ENCODE results near the gene CRLF3.
"Not testable (repeated sequence)": the region's sequence is repeated elsewhere in the genome, so short reads cannot be mapped to it uniquely, and the experiment has no call there.

Gene CRLF3

GRCh38 chr17:30742669-30743068, 81.8 kb downstream of the CRLF3 start:
- DNase-seq (ENCODE audit: extremely low read depth in 1 of 2, low read depth in 1 of 2): not testable (repeated sequence)

- DNase-seq (ENCODE audit: extremely low read depth in 1 of 2, low read depth in 1 of 2): not testable (repeated sequence)
Measured at GRCh38 chr17:30736371-30736770, 88.1 kb downstream of the CRLF3 start.

- DNase-seq (ENCODE audit: extremely low read depth in 1 of 2, low read depth in 1 of 2): not testable (repeated sequence)
Measured at GRCh38 chr17:30735644-30736043, 88.8 kb downstream of the CRLF3 start.

- DNase-seq (ENCODE audit: extremely low read depth in 1 of 2, low read depth in 1 of 2): not testable (repeated sequence)
Measured at GRCh38 chr17:30735206-30735605, 89.3 kb downstream of the CRLF3 start.

- DNase-seq (ENCODE audit: extremely low read depth in 1 of 2, low read depth in 1 of 2): not testable (repeated sequence)
Measured at GRCh38 chr17:30734153-30734552, 90.3 kb downstream of the CRLF3 start.

Measured in stimulated activated CD8-positive, alpha-beta memory T cell treated with anti-CD3 and anti-CD28 coated beads, Interleukin-7, amount 100 ng/mL, for 48 hours (primary cell).